ENCODE results near the gene MRAP. TPM values are rescaled to one million over a fixed set of nuclear protein-coding genes. Genes with fewer than 3 reads are reported as not detected.
"Not testable (repeated sequence)": the region's sequence is repeated elsewhere in the genome, so short reads cannot be mapped to it uniquely, and the experiment has no call there.

MRAP gene
- polyA plus RNA-seq, 2 of the 4 experiments (the other 2 are of a cell fraction) = not detected

- POLR2A ChIA-PET = no interaction called here
- CTCF ChIA-PET = interaction anchor here (0.6 to 4.2 kb wide), 36 partner anchors 8 to 983 kb away, joined by 3 to 26 read pairs (median 3); partner anchors contain the start of gene HUNK
- FAIRE-seq (no peak), DNase-seq (ENCODE audit: low read depth in 1 of 2, low spot score in 1 of 2) (peak; percentile 47 to 70), ATAC-seq (peak; percentile 92 to 94)
- Histone ChIP-seq H3K9me3 (no peaks in the 10 kb centered on the region), H3K4me3 (no peak overlapping the region), H3K4me2 (0 out of 3 replicates have a peak overlapping the region, but pooled peaks have one; percentile 18), H3K27ac (no peak overlapping the region), H3K4me1 (peaks cover 4% of the 10 kb centered on the region; the same call in 1 of the 3 replicates)
- 26% methylated on average over 16 of the region's 16 CpGs for WGBS (ENCODE audit: missing lambda C conversion rate)
- TF ChIP-seq GATA3 (IDR thresholded peaks at IDR 0.05; ENCODE audit: borderline replicate concordance) = no peak
- no peak for TF ChIP-seq USF2 (IDR thresholded peaks at IDR 0.05)
- no peak for TF ChIP-seq CEBPB (IDR thresholded peaks at IDR 0.05)
- TF ChIP-seq RFX5 (IDR thresholded peaks at IDR 0.05) = no peak
- TF ChIP-seq MAFK (IDR thresholded peaks at IDR 0.05; ENCODE audit: partially characterized antibody) = no peak
- no peak for TF ChIP-seq BHLHE40 (IDR thresholded peaks at IDR 0.05; ENCODE audit: low read depth, low read length)
- TF ChIP-seq, protein P1, sequence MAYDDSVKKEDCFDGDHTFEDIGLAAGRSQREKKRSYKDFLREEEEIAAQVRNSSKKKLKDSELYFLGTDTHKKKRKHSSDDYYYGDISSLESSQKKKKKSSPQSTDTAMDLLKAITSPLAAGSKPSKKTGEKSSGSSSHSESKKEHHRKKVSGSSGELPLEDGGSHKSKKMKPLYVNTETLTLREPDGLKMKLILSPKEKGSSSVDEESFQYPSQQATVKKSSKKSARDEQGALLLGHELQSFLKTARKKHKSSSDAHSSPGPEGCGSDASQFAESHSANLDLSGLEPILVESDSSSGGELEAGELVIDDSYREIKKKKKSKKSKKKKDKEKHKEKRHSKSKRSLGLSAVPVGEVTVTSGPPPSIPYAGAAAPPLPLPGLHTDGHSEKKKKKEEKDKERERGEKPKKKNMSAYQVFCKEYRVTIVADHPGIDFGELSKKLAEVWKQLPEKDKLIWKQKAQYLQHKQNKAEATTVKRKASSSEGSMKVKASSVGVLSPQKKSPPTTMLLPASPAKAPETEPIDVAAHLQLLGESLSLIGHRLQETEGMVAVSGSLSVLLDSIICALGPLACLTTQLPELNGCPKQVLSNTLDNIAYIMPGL (CRISPR knock-in tag; IDR thresholded peaks at IDR 0.05; ENCODE audit: borderline replicate concordance) = no peak
- no peak for TF ChIP-seq NR3C1 (IDR thresholded peaks at IDR 0.05)
- peak; percentile 80 to 82 for TF ChIP-seq RAD21 (conservative IDR thresholded peaks at IDR 0.05 in 1 of 2, IDR thresholded peaks at IDR 0.05 in 1 of 2)
- no peak for TF ChIP-seq CBX8 (IDR thresholded peaks at IDR 0.05)
- TF ChIP-seq HOXA7 (CRISPR knock-in tag; IDR thresholded peaks at IDR 0.05) = no peak
- TF ChIP-seq HEYL (CRISPR knock-in tag; IDR thresholded peaks at IDR 0.05) = no peak
- TF ChIP-seq CHD2 (IDR thresholded peaks at IDR 0.05; ENCODE audit: low read length, partially characterized antibody) = no peak
- TF ChIP-seq JUNB (IDR thresholded peaks at IDR 0.05) = no peak
- TF ChIP-seq CTCF (IDR thresholded peaks at IDR 0.05) = peak; percentile 67
- peak; percentile 69 for TF ChIP-seq SMC3 (IDR thresholded peaks at IDR 0.05)
- TF ChIP-seq ZNF302 (CRISPR knock-in tag; IDR thresholded peaks at IDR 0.05) = no peak
Observed at GRCh38 chr21:32257962-32258785, 40.5 kb upstream of the MRAP start.

DNA sequence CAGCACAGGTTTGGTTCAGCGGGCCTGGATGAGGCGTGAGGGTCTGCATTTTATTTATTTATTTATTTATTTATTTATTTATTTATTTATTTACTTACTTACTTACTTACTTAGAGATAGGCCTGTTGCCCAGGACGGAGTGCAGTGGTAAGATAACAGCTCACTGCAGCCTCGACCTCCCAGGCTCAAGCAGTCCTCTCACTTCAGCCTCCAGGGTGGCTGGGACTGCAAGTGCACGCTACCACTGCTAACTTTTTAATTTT is 39.9 kb upstream of the MRAP start:
- H3K27ac ChIP-seq; H3K4me1 ChIP-seq; ATAC-seq; FAIRE-seq; H3K4me3 ChIP-seq; DNase-seq (ENCODE audit: low read depth in 1 of 2, low spot score in 1 of 2); H3K9me3 ChIP-seq; H3K4me2 ChIP-seq; POLR2A ChIA-PET: not testable (repeated sequence)
- CTCF ChIA-PET = interaction anchor here (0.6 to 4.2 kb wide), 24 partner anchors 9 to 678 kb away, joined by 3 to 26 read pairs (median 5); partner anchors contain the start of gene HUNK
- WGBS (ENCODE audit: missing lambda C conversion rate) = 65% methylated on average over 5 of the region's 5 CpGs
- TF ChIP-seq ZC3H11A (IDR thresholded peaks at IDR 0.05) = peak; percentile 52

GRCh38 chr21:32260130-32260529 is 38.5 kb upstream of the MRAP start:
- WGBS (ENCODE audit: missing lambda C conversion rate) = 80% methylated on average over 2 of the region's 2 CpGs
- ChIA-PET POLR2A (no interaction called here), CTCF (interaction anchor here (0.8 to 4.2 kb wide), 2 partner anchors 472 to 480 kb away, joined by 3 to 26 read pairs; no protein-coding TSS in a partner anchor)
- TF ChIP-seq NFE2L2 (conservative IDR thresholded peaks at IDR 0.05; ENCODE audit: low read length) (no peak), NR3C1 (IDR thresholded peaks at IDR 0.05) (no peak), ZFP36 (IDR thresholded peaks at IDR 0.05; ENCODE audit: borderline replicate concordance, partially characterized antibody) (peak; percentile 58)
- FAIRE-seq (no peak), DNase-seq (ENCODE audit: low read depth in 1 of 2, low spot score in 1 of 2) (no peak), ATAC-seq (no peak)
- peaks cover 4% of the 10 kb centered on the region; the same call in 1 of the 3 replicates for H3K4me1 ChIP-seq
- H3K9me3 ChIP-seq = no peaks in the 10 kb centered on the region
- no peak overlapping the region for H3K4me3 ChIP-seq
- H3K4me2 ChIP-seq = no peak overlapping the region
- H3K27ac ChIP-seq = no peak overlapping the region

Measured in A549 (cell line).